MM.1S (cell line): ENCODE data around the gene ECEL1.

Experiments
- DNase-seq: peaks from one replicate; pipeline ENCODE4 v3.0.0-alpha.2; 2015
- H2AFZ ChIP-seq: fragments of 300-600 bp; sonication (generic); 2 replicates; pipeline ENCODE4 v1.6.0; 2016; ENCODE audit warnings: antibody characterized with exemption, low read length
- H3F3A ChIP-seq: fragments of 300-600 bp; sonication (generic); 2 replicates; pipeline ENCODE4 v1.6.1; 2016; ENCODE audit warnings: mild to moderate bottlenecking, antibody characterized with exemption, low read length, moderate library complexity, mixed read lengths; ENCODE audit not compliant: insufficient read depth
- H3K27ac ChIP-seq: fragments of 300-600 bp; sonication (generic); 2 replicates; pipeline ENCODE4 v1.5.1; 2016; ENCODE audit warnings: mild to moderate bottlenecking, low read length
- H3K27me3 ChIP-seq: fragments of 300-600 bp; sonication (generic); replicated peaks from 2 replicates; pipeline ENCODE4 v1.6.0; 2016; ENCODE audit warnings: low read length; ENCODE audit not compliant: insufficient read depth
- H3K36me3 ChIP-seq: fragments of 300-600 bp; sonication (generic); replicated peaks from 2 replicates; pipeline ENCODE4 v1.6.1; 2016; ENCODE audit warnings: mild to moderate bottlenecking, low read length, mixed read lengths; ENCODE audit not compliant: insufficient read depth
- H3K4me1 ChIP-seq: fragments of 300-600 bp; sonication (generic); 2 replicates; pipeline ENCODE4 v1.6.1; 2016; ENCODE audit warnings: low read length, mixed read lengths
- H3K4me2 ChIP-seq: fragments of 300-600 bp; sonication (generic); 2 replicates; pipeline ENCODE4 v1.6.0; 2016; ENCODE audit warnings: low read depth, low read length
- H3K4me3 ChIP-seq: fragments of 300-600 bp; sonication (generic); 2 replicates; pipeline ENCODE4 v1.5.1; 2016; ENCODE audit warnings: low read length, mixed read lengths
- H3K79me2 ChIP-seq: fragments of 300-600 bp; sonication (generic); 2 replicates; pipeline ENCODE4 v1.6.1; 2016; ENCODE audit warnings: mixed run types, low read length, mixed read lengths
- H3K9ac ChIP-seq: fragments of 300-600 bp; sonication (generic); 2 replicates; pipeline ENCODE4 v1.6.1; 2016; ENCODE audit warnings: low read length, mixed read lengths
- H3K9me2 ChIP-seq: fragments of 300-600 bp; sonication (generic); replicated peaks from 2 replicates; pipeline ENCODE4 v1.6.1; 2016; ENCODE audit warnings: mild to moderate bottlenecking, low read length, mixed read lengths; ENCODE audit not compliant: insufficient read depth
- H3K9me3 ChIP-seq: fragments of 300-600 bp; sonication (generic); replicated peaks from 2 replicates; pipeline ENCODE4 v1.6.1; 2016; ENCODE audit warnings: mild to moderate bottlenecking, low read length, mixed read lengths; ENCODE audit not compliant: insufficient read depth
- H4K20me1 ChIP-seq: fragments of 300-600 bp; sonication (generic); 2 replicates; pipeline ENCODE4 v1.6.1; 2016; ENCODE audit warnings: mild to moderate bottlenecking, low read length, moderate library complexity, mixed read lengths; ENCODE audit not compliant: insufficient read depth
- CTCF ChIP-seq: fragments of 300-600 bp; sonication (generic); IDR thresholded peaks from 2 replicates; pipeline ENCODE4 v1.5.1; 2016; ENCODE audit warnings: antibody characterized with exemption, low read length, mixed read lengths
- EZH2 ChIP-seq: fragments of 300-600 bp; sonication (generic); optimal IDR thresholded peaks from 2 replicates; pipeline ENCODE3; 2017; ENCODE audit warnings: low read depth, mild to moderate bottlenecking, antibody characterized with exemption, low read length, mixed read lengths
- EZH2phosphoT487 ChIP-seq: fragments of 300-600 bp; sonication (generic); IDR thresholded peaks from 2 replicates; pipeline ENCODE4 v1.6.1; 2018; ENCODE audit warnings: antibody characterized with exemption, low read length

Gene ECEL1

DNA sequence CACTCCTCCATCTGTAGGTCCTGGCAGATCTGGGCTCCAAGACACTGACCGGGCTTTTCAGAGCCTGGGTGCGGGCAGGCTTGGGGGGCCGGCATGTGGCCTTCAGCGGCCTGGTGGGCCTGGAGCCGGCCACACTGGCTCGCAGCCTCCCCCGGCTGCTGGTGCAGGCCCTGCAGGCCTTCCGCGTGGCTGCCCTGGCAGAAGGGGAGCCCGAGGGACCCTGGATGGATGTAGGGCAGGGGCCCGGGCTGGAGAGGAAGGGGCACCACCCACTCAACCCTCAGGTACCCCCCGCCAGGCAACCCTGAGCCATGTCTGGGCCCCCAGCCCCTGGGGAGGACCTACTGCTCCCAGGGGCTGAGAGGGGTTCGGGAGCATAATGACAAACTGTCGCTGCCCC lies 37.6 kb upstream of the ECEL1 start:
- DNase-seq, result no peak
- no peak overlapping the region for H3K4me2 ChIP-seq
- H2AFZ ChIP-seq, result no peak overlapping the region
- TF ChIP-seq EZH2phosphoT487 (no peak), EZH2 (no peak), CTCF (no peak)
- H3K4me1 ChIP-seq, result no peaks in the 10 kb centered on the region
- H4K20me1 ChIP-seq, result no peaks in the 10 kb centered on the region
- no peaks in the 10 kb centered on the region for H3F3A ChIP-seq
- H3K9me3 ChIP-seq, result no peaks in the 10 kb centered on the region
- H3K9me2 ChIP-seq, result no peaks in the 10 kb centered on the region
- no peaks in the 10 kb centered on the region for H3K79me2 ChIP-seq
- peaks cover 45% of the 10 kb centered on the region for H3K27me3 ChIP-seq
- H3K27ac ChIP-seq, result no peak overlapping the region
- no peak overlapping the region for H3K4me3 ChIP-seq
- H3K9ac ChIP-seq, result no peak overlapping the region
- no peaks in the 10 kb centered on the region for H3K36me3 ChIP-seq

DNA sequence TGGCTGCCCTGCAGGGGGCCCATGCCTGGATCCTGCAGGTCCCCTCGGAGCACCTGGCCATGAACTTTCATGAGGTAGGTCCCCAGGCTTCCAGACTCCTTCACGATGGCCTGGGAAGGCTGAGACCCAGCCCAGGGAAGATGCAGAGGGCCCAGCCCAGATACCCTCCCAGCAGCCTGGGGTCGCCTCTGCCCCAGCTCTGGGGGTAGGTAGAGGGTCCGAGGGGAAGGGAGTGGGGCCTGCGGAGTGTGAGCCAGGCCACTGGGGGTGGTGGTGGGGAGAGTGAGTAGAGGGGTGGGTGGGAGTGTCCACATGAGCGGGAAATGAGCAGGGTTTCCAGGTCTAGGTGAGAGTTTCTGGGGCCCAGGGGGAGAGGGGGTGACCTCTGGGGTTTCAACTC lies 37.1 kb upstream of the ECEL1 start:
- no peaks in the 10 kb centered on the region for H4K20me1 ChIP-seq
- H3K27ac ChIP-seq, result no peak overlapping the region
- H3K9me3 ChIP-seq, result no peaks in the 10 kb centered on the region
- no peaks in the 10 kb centered on the region for H3F3A ChIP-seq
- H3K27me3 ChIP-seq, result peaks cover 47% of the 10 kb centered on the region
- H2AFZ ChIP-seq, result no peak overlapping the region
- no peaks in the 10 kb centered on the region for H3K4me1 ChIP-seq
- no peak overlapping the region for H3K4me2 ChIP-seq
- H3K9me2 ChIP-seq, result no peaks in the 10 kb centered on the region
- H3K36me3 ChIP-seq, result no peaks in the 10 kb centered on the region
- H3K4me3 ChIP-seq, result no peak overlapping the region
- H3K9ac ChIP-seq, result no peak overlapping the region
- DNase-seq, result no peak
- no peaks in the 10 kb centered on the region for H3K79me2 ChIP-seq
- TF ChIP-seq CTCF, result no peak
- TF ChIP-seq EZH2phosphoT487, result no peak
- TF ChIP-seq EZH2, result no peak

GRCh38 chr2:232523682-232524597 lies 36.3 kb upstream of the ECEL1 start:
- no peaks in the 10 kb centered on the region for H4K20me1 ChIP-seq
- H3F3A ChIP-seq, result no peaks in the 10 kb centered on the region
- no peaks in the 10 kb centered on the region for H3K79me2 ChIP-seq
- no peak overlapping the region for H2AFZ ChIP-seq
- no peaks in the 10 kb centered on the region for H3K9me3 ChIP-seq
- TF ChIP-seq EZH2phosphoT487, result no peak
- TF ChIP-seq CTCF, result 0 out of 2 replicates have a peak, but pooled peaks have one; percentile 3
- no peaks in the 10 kb centered on the region for H3K9me2 ChIP-seq
- H3K27ac ChIP-seq, result no peak overlapping the region
- peaks cover 54% of the 10 kb centered on the region for H3K27me3 ChIP-seq
- no peak overlapping the region for H3K4me2 ChIP-seq
- H3K4me3 ChIP-seq, result no peak overlapping the region
- no peak for DNase-seq
- H3K36me3 ChIP-seq, result no peaks in the 10 kb centered on the region
- no peaks in the 10 kb centered on the region for H3K4me1 ChIP-seq
- no peak overlapping the region for H3K9ac ChIP-seq
